ENCODE measurements around the gene SLC2A11.

The SLC2A11 gene

GRCh38 chr22:23834406-23834792 is 23.3 kb upstream of the SLC2A11 start:
- no peaks in the 10 kb centered on the region for H3K9me3 ChIP-seq (ENCODE audit: control insufficient read depth in 1 of 2, low read length in 2 of 2)
- peaks cover 28 to 47% of the 10 kb centered on the region in 2 donors for H3K36me3 ChIP-seq (ENCODE audit: control insufficient read depth in 1 of 2, insufficient read depth in 2 of 2, low read length in 2 of 2)
- peaks cover 0 to 11% of the 10 kb centered on the region in 2 donors for H3K4me1 ChIP-seq (ENCODE audit: control insufficient read depth in 1 of 2, insufficient read depth in 2 of 2, low read length in 2 of 2)
- no peaks in the 10 kb centered on the region for H3K27me3 ChIP-seq (ENCODE audit: low read depth, low read length)
- H3K27ac ChIP-seq (ENCODE audit: low read length), result no peak overlapping the region
- H3K4me3 ChIP-seq (ENCODE audit: low read depth in 1 of 2, low read length in 2 of 2), result no peak overlapping the region

DNA sequence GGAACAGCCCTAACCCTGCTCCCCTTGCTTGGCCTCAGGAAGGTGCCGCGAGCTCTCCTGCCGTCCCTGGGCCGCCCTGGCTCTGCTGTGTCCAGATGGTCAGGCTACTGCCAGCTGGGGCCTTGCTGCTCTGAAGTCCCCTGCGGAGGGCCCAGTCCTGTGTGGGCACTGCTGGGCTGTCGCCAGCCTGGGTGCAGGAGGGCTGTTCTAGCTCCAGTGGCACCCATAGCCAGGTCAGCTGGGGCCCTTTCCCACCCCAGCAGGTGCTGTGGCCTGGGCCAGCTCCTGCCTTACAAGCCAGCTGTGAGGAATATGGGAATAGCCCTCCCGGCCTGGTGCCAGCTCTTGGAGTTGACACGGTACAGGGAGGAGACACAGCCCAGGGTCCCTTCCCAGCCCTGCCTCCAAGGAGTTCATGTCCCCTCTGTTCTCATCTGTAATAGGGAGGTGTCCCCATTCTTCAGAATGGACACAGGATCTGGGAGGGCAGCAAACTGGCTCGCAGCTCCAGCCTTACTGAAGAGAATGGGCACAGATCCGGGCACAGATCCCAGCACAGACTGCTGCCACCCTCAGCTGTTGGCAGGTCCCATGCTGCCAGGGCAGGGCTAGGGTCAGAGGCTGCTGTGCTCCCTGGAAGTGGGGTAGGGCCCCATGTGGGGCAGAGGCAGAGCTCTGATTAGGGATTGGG is 22.7 kb upstream of the SLC2A11 start:
- Histone ChIP-seq H3K27ac (ENCODE audit: low read length) (no peak overlapping the region), H3K4me3 (ENCODE audit: low read depth in 1 of 2, low read length in 2 of 2) (no peak overlapping the region), H3K9me3 (ENCODE audit: control insufficient read depth in 1 of 2, low read length in 2 of 2) (no peaks in the 10 kb centered on the region), H3K4me1 (ENCODE audit: control insufficient read depth in 1 of 2, insufficient read depth in 2 of 2, low read length in 2 of 2) (peaks cover 0 to 16% of the 10 kb centered on the region in 2 donors), H3K27me3 (ENCODE audit: low read depth, low read length) (no peaks in the 10 kb centered on the region), H3K36me3 (ENCODE audit: control insufficient read depth in 1 of 2, insufficient read depth in 2 of 2, low read length in 2 of 2) (peaks cover 23 to 42% of the 10 kb centered on the region in 2 donors)

DNA sequence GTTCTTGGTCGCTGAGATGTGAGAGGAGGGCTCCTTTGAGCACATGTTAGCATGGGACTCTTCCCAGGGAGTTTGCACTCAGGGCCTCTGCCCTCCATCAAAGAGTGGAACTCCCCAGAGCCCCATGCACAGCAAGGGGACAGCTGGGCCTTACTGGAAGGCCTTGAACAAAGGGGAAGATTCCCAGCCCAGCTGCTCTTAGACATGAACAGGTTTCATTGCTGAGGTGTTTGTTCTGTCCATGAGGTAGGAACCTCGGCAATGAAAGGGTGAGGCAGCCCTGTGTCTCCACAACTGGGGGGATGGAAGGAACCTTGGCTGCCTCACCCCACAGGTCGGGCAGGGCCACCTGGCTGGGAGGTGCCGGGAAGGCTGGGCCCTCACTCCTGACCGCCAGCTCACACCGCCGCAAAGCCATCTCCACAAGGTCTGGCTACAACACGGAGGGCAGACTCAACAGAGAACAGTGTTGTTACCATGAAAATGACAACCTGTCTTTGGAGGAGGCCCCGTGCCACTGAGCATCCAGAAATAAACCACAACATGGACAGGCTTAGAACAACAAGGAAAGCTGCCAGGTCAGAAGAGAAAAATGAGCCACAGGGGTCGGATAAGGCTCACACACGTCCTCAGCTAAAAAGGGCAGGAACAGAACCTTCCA is 22.1 kb upstream of the SLC2A11 start:
- H3K27ac ChIP-seq (ENCODE audit: low read length), result no peak overlapping the region
- peaks cover 22 to 39% of the 10 kb centered on the region in 2 donors for H3K36me3 ChIP-seq (ENCODE audit: control insufficient read depth in 1 of 2, insufficient read depth in 2 of 2, low read length in 2 of 2)
- no peaks in the 10 kb centered on the region for H3K9me3 ChIP-seq (ENCODE audit: control insufficient read depth in 1 of 2, low read length in 2 of 2)
- H3K4me3 ChIP-seq (ENCODE audit: low read depth in 1 of 2, low read length in 2 of 2), result no peak overlapping the region
- H3K4me1 ChIP-seq (ENCODE audit: control insufficient read depth in 1 of 2, insufficient read depth in 2 of 2, low read length in 2 of 2), result peaks cover 0 to 16% of the 10 kb centered on the region in 2 donors
- H3K27me3 ChIP-seq (ENCODE audit: low read depth, low read length), result no peaks in the 10 kb centered on the region

DNA sequence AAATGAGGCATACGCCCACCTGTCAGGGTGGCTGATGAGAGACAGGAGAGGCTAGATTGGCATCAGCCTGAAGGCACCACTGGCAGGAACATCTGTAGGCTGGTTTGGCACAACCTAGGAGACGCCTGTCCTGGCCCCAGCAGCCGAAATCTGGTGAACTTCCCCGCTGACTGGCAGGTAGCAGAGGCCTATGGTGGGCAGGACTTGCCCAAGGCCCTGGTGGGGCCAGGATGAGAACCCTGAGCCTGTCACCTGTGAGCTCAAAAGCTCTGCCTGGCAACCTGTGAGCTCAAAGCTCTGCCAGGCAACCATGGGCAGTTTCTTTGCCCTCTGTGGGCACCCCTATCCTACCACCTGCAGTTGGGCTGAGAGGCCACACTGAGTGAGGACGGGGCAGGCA is 21.4 kb upstream of the SLC2A11 start:
- no peaks in the 10 kb centered on the region for H3K9me3 ChIP-seq (ENCODE audit: control insufficient read depth in 1 of 2, low read length in 2 of 2)
- H3K27me3 ChIP-seq (ENCODE audit: low read depth, low read length), result no peaks in the 10 kb centered on the region
- H3K36me3 ChIP-seq (ENCODE audit: control insufficient read depth in 1 of 2, insufficient read depth in 2 of 2, low read length in 2 of 2), result peaks cover 22 to 39% of the 10 kb centered on the region in 2 donors
- peaks cover 0 to 16% of the 10 kb centered on the region in 2 donors for H3K4me1 ChIP-seq (ENCODE audit: control insufficient read depth in 1 of 2, insufficient read depth in 2 of 2, low read length in 2 of 2)
- no peak overlapping the region for H3K4me3 ChIP-seq (ENCODE audit: low read depth in 1 of 2, low read length in 2 of 2)
- no peak overlapping the region for H3K27ac ChIP-seq (ENCODE audit: low read length)

DNA sequence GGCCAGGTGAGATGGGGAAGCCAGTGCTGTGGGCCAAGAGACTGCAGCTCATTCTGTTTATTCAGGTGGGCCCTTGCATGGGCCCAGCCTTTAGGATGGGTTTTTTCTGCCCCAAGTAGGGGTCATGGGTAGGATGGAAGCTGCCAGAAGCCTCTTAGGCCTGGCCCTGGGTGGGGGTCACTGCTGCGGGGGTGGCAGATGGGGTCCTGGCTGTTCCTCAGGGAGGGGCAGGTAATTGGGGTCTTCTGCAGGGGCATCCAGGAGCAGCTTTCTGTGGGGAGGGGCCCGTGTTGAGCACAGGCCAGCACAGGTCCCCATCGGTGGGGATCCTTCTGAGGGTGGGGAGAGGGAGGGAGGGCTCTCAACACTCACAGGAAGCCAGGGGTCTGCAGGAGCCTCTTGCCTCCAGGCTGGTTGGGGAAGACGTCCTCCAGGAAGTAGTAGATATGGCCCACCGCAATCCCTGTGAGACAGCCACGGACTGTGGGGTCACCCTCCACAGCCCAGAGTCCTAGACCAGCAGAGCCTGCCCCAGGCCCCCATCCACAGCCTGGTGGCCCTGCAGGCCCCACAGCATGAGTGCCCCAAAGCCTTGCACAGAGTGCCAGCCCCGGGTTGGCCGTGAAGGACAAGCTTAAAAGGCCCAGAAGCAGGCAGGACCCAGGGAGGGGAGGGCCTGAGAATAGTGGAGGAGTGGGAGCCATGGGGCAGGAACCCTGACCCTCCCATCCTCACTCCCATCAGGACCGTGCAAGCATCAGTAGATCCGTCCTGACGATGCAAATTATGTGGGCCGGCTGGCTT is 20.8 kb upstream of the SLC2A11 start:
- Histone ChIP-seq H3K4me3 (ENCODE audit: low read depth in 1 of 2, low read length in 2 of 2) (no peak overlapping the region), H3K27ac (ENCODE audit: low read length) (no peak overlapping the region), H3K36me3 (ENCODE audit: control insufficient read depth in 1 of 2, insufficient read depth in 2 of 2, low read length in 2 of 2) (peaks cover 22 to 39% of the 10 kb centered on the region in 2 donors), H3K4me1 (ENCODE audit: control insufficient read depth in 1 of 2, insufficient read depth in 2 of 2, low read length in 2 of 2) (peaks cover 0 to 16% of the 10 kb centered on the region in 2 donors), H3K9me3 (ENCODE audit: control insufficient read depth in 1 of 2, low read length in 2 of 2) (no peaks in the 10 kb centered on the region), H3K27me3 (ENCODE audit: low read depth, low read length) (no peaks in the 10 kb centered on the region)

DNA sequence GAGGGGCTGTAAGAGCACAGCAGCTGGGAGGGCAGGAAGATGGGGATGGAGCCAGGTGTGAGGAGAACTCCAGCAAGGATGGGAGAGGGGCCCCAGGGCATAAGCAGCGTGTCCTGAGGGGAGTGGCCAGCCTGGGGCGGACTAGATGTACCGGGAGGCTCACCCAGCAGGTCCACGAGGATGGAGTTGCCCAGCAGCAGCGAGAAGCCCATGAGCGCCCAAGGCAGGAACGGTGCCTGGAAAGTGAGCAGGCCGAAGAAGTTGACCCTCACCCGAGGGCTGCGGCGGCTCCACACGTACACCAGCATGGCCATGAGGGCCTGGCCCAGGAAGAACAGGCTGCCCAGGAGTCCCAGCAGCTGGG is 20.2 kb upstream of the SLC2A11 start:
- H3K36me3 ChIP-seq (ENCODE audit: control insufficient read depth in 1 of 2, insufficient read depth in 2 of 2, low read length in 2 of 2), result peaks cover 22 to 37% of the 10 kb centered on the region in 2 donors
- H3K4me3 ChIP-seq (ENCODE audit: low read depth in 1 of 2, low read length in 2 of 2), result no peak overlapping the region
- no peaks in the 10 kb centered on the region for H3K27me3 ChIP-seq (ENCODE audit: low read depth, low read length)
- no peak overlapping the region for H3K27ac ChIP-seq (ENCODE audit: low read length)
- H3K4me1 ChIP-seq (ENCODE audit: control insufficient read depth in 1 of 2, insufficient read depth in 2 of 2, low read length in 2 of 2), result peaks cover 0 to 16% of the 10 kb centered on the region in 2 donors
- H3K9me3 ChIP-seq (ENCODE audit: control insufficient read depth in 1 of 2, low read length in 2 of 2), result no peaks in the 10 kb centered on the region

DNA sequence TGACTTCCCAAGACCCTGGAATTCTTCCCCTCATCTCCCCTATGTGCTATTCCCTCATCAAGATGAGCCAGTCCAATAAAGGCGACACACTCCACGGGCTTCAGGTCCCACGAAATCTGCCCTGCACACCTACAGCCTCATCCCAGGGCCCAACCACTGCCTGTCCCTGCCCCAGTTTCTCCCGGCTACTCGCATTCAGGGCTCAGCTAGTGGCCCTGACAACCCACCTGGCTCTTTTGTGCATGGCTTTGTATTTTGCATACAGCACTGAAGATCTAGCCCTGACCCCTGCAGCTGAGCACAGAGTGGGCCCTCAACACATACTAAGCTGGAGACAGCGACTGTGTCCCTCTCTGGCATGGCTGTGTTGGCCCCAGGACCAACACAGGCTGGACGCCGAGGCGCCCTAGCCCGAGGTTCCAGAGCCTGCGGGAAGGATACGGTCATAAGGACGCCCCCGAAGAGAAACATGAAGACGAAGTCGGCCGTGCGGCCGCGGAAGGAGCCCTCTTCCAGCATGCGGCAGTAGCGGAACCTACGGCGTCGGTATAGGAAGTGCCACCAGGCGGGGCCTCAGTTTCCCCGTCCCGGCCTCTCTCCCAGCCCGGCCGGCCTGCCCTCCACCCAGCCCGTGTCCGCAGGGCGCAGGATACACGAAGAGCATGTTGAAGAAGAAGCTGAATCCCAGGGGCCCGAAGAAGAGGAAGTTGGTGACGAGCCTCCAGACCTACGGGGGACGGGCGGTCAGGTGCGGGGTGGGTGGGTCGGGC is 19.6 kb upstream of the SLC2A11 start:
- Histone ChIP-seq H3K36me3 (ENCODE audit: control insufficient read depth in 1 of 2, insufficient read depth in 2 of 2, low read length in 2 of 2) (peaks cover 22 to 31% of the 10 kb centered on the region in 2 donors), H3K27ac (ENCODE audit: low read length) (no peak overlapping the region), H3K4me1 (ENCODE audit: control insufficient read depth in 1 of 2, insufficient read depth in 2 of 2, low read length in 2 of 2) (peaks cover 0 to 16% of the 10 kb centered on the region in 2 donors), H3K9me3 (ENCODE audit: control insufficient read depth in 1 of 2, low read length in 2 of 2) (no peaks in the 10 kb centered on the region), H3K4me3 (ENCODE audit: low read depth in 1 of 2, low read length in 2 of 2) (peak overlapping the region; percentile 15 to 71), H3K27me3 (ENCODE audit: low read depth, low read length) (no peaks in the 10 kb centered on the region)

GRCh38 chr22:23838681-23839468 is 18.8 kb upstream of the SLC2A11 start, which contains the start of gene DERL3:
DERL3 (minus strand) TSS chr22:23839006; CDS start chr22:23838987, 19 bp downstream.
- Histone ChIP-seq H3K27ac (ENCODE audit: low read length) (no peak within 1 kb of the TSS), H3K9me3 (ENCODE audit: control insufficient read depth in 1 of 2, low read length in 2 of 2) (no peaks in the 10 kb centered on the region), H3K27me3 (ENCODE audit: low read depth, low read length) (no peaks in the 10 kb centered on the region), H3K4me1 (ENCODE audit: control insufficient read depth in 1 of 2, insufficient read depth in 2 of 2, low read length in 2 of 2) (peaks cover 0 to 16% of the 10 kb centered on the region in 2 donors), H3K36me3 (ENCODE audit: control insufficient read depth in 1 of 2, insufficient read depth in 2 of 2, low read length in 2 of 2) (peaks cover 17 to 23% of the 10 kb centered on the region in 2 donors), H3K4me3 (ENCODE audit: low read depth in 1 of 2, low read length in 2 of 2) (peak within 1 kb of the TSS; percentile 56 to 71)

- Histone ChIP-seq H3K27me3 (ENCODE audit: low read depth, low read length) (no peaks in the 10 kb centered on the region), H3K9me3 (ENCODE audit: control insufficient read depth in 1 of 2, low read length in 2 of 2) (no peaks in the 10 kb centered on the region), H3K4me3 (ENCODE audit: low read depth in 1 of 2, low read length in 2 of 2) (no peak overlapping the region), H3K4me1 (ENCODE audit: control insufficient read depth in 1 of 2, insufficient read depth in 2 of 2, low read length in 2 of 2) (peaks cover 0 to 22% of the 10 kb centered on the region in 2 donors), H3K36me3 (ENCODE audit: control insufficient read depth in 1 of 2, insufficient read depth in 2 of 2, low read length in 2 of 2) (peaks cover 7 to 14% of the 10 kb centered on the region in 2 donors), H3K27ac (ENCODE audit: low read length) (no peak overlapping the region)
These were observed 17.6 kb upstream of the SLC2A11 start for GRCh38 chr22:23840026-23840425.

- Histone ChIP-seq H3K27me3 (ENCODE audit: low read depth, low read length) (no peaks in the 10 kb centered on the region), H3K4me3 (ENCODE audit: low read depth in 1 of 2, low read length in 2 of 2) (no peak overlapping the region), H3K9me3 (ENCODE audit: control insufficient read depth in 1 of 2, low read length in 2 of 2) (no peaks in the 10 kb centered on the region), H3K4me1 (ENCODE audit: control insufficient read depth in 1 of 2, insufficient read depth in 2 of 2, low read length in 2 of 2) (peaks cover 0 to 26% of the 10 kb centered on the region in 2 donors), H3K27ac (ENCODE audit: low read length) (no peak overlapping the region), H3K36me3 (ENCODE audit: control insufficient read depth in 1 of 2, insufficient read depth in 2 of 2, low read length in 2 of 2) (peaks cover 0 to 2% of the 10 kb centered on the region in 2 donors)
These were observed 16.4 kb upstream of the SLC2A11 start for GRCh38 chr22:23841292-23841691.

All from muscle layer of duodenum (tissue), 2 donors.